Lung (tissue), 12 donors: ENCODE data around the gene LPCAT1. TPM values are rescaled to one million over a fixed set of nuclear protein-coding genes. Genes with fewer than 3 reads are reported as not detected.

Source experiments
- ATAC-seq: fragments of 200-7000 bp; cut with Tn5 transposase; one replicate; pipeline ENCODE4 v1.9.1; 2020; ENCODE audit warnings: moderate number of reproducible peaks; ENCODE audit not compliant: insufficient read depth, low FRiP score
- DNase-seq, 3 donors: peaks; one replicate each; pipeline ENCODE4 v3.0.0-alpha.2; 2013 to 2017
- H3K27ac ChIP-seq, 2 donors: one replicate each; pipeline ENCODE4 v1.5.1; 2013; ENCODE audit warnings: mild to moderate bottlenecking in 2 of 2, moderate library complexity in 2 of 2, control low read depth in 1 of 2, inconsistent platforms in 1 of 2, low read depth in 1 of 2, low read length in 1 of 2
- H3K27me3 ChIP-seq, 3 donors: one replicate each; pipeline ENCODE4 v1.5.1; 2013; ENCODE audit warnings: low read length in 2 of 3; ENCODE audit not compliant: control insufficient read depth in 3 of 3, insufficient read depth in 3 of 3
- H3K36me3 ChIP-seq, 4 donors: one replicate each; pipeline ENCODE4 v1.5.1; 2013; ENCODE audit warnings: low read length in 4 of 4, mild to moderate bottlenecking in 1 of 4, moderate library complexity in 1 of 4; ENCODE audit not compliant: control insufficient read depth in 4 of 4, insufficient read depth in 4 of 4
- H3K4me1 ChIP-seq, 5 donors: one replicate each; pipeline ENCODE4 v1.5.1; 2013; ENCODE audit warnings: low read length in 5 of 5, mild to moderate bottlenecking in 2 of 5, moderate library complexity in 1 of 5; ENCODE audit not compliant: control insufficient read depth in 5 of 5, insufficient read depth in 5 of 5
- H3K4me3 ChIP-seq: one replicate; pipeline ENCODE4 v1.5.1; 2013; ENCODE audit warnings: mild to moderate bottlenecking, control low read depth, moderate library complexity
- H3K9ac ChIP-seq, 2 donors: one replicate each; pipeline ENCODE4 v1.5.1; 2013; ENCODE audit warnings: low read length in 2 of 2, control low read depth in 1 of 2; ENCODE audit not compliant: insufficient read depth in 1 of 2
- H3K9me3 ChIP-seq, 4 donors: one replicate each; pipeline ENCODE4 v1.5.1; 2013; ENCODE audit warnings: low read length in 3 of 4, mild to moderate bottlenecking in 1 of 4, moderate library complexity in 1 of 4; ENCODE audit not compliant: control insufficient read depth in 4 of 4, insufficient read depth in 3 of 4
- CTCF ChIP-seq: IDR thresholded peaks from 2 replicates; pipeline ENCODE4 v1.5.1; 2012; ENCODE audit warnings: mild to moderate bottlenecking; ENCODE audit errors: control extremely low read depth, extremely low read depth
- WGBS, 2 donors: extraction: QIAGEN DNeasy Blood & Tissue Kit; methylation state at CpG; one replicate each; pipeline ENCODE4 v1.1.7; 2013; 5-methylcytosine and 5-hydroxymethylcytosine counted together
- polyA plus RNA-seq, 2 donors: library from polyadenylated mRNA; stranded (reverse); fragments of 200-250 nt; gene quantifications; one replicate each; pipeline ENCODE4 v1.2.1, GENCODE V29; 2013
- total RNA-seq, 2 donors: library from RNA; depleted of rRNA in 1 of 2; stranded (reverse); fragments of >200 nt in 1 of 2; gene quantifications; one replicate each; pipeline ENCODE4 v1.2.1, GENCODE V29; 2014 to 2021
- donor health status: control.
- donor health status: control.
- donor health status: Bipolar disorder and iron deficiency.
- donor health status: healthy.
- donor health status: DM: yes; HTN: yes; CAD: no.

LPCAT1 gene
- total and polyA plus RNA-seq, 4 donors = 198 to 669 (median 443) TPM

GRCh38 chr5:1499851-1500250, 23.9 kb downstream of the LPCAT1 start:
- Histone ChIP-seq H3K9me3 (no peaks in the 10 kb centered on the region), H3K36me3 (peaks cover 0 to 30% (median 6%) of the 10 kb centered on the region in 4 donors), H3K27me3 (no peaks in the 10 kb centered on the region), H3K27ac (peak overlapping the region in 1 of 2 donors; percentile 0), H3K4me1 (peaks cover 0 to 30% (median 18%) of the 10 kb centered on the region in 5 donors), H3K4me3 (no peak overlapping the region), H3K9ac (no peak overlapping the region)
- no peak for TF ChIP-seq CTCF
- ATAC-seq (no peak), DNase-seq (no peak)
- WGBS, 2 donors = 64 to 73% methylated on average over 10 of the region's 10 CpGs

- H3K27me3 ChIP-seq = no peaks in the 10 kb centered on the region
- DNase-seq = no peak
- H3K27ac ChIP-seq = no peak overlapping the region
- peaks cover 0 to 30% (median 18%) of the 10 kb centered on the region in 5 donors for H3K4me1 ChIP-seq
- no peak overlapping the region for H3K9ac ChIP-seq
- WGBS, 2 donors = 81 to 86% methylated on average over 17 of the region's 17 CpGs
- no peak overlapping the region for H3K4me3 ChIP-seq
- no peaks in the 10 kb centered on the region for H3K9me3 ChIP-seq
- no peak for ATAC-seq
- no peak for TF ChIP-seq CTCF
- peaks cover 0 to 38% (median 10%) of the 10 kb centered on the region in 4 donors for H3K36me3 ChIP-seq
Measured at GRCh38 chr5:1498623-1499416, 24.9 kb downstream of the LPCAT1 start.

GRCh38 chr5:1497795-1498622, 25.8 kb downstream of the LPCAT1 start:
- no peaks in the 10 kb centered on the region for H3K27me3 ChIP-seq
- peak overlapping the region in 1 of 2 donors; percentile 28 for H3K27ac ChIP-seq
- H3K36me3 ChIP-seq = peaks cover 0 to 43% (median 13%) of the 10 kb centered on the region in 4 donors

More at GRCh38 chr5:1497795-1498622, 25.8 kb downstream of the LPCAT1 start:
- TF ChIP-seq CTCF = no peak
- ATAC-seq (no peak), DNase-seq (no peak)
- H3K4me1 ChIP-seq = peaks cover 0 to 29% (median 10%) of the 10 kb centered on the region in 5 donors
- no peaks in the 10 kb centered on the region for H3K9me3 ChIP-seq
- 41 to 62% methylated on average over 18 of the region's 18 CpGs for WGBS, 2 donors
- H3K4me3 ChIP-seq = no peak overlapping the region
- no peak overlapping the region for H3K9ac ChIP-seq
